D721Med (cell line): ENCODE results near the gene RNF149.
"Not testable (repeated sequence)": the region's sequence is repeated elsewhere in the genome, so short reads cannot be mapped to it uniquely, and the experiment has no call there.

Experiments used
- DNase-seq: peaks from one replicate; pipeline ENCODE4 v3.0.0; 2011; ENCODE audit warnings: low spot score; ENCODE audit not compliant: insufficient read length
- FAIRE-seq: peaks from 2 replicates; lab custom pipeline; 2011; peaks lifted over from hg19 to GRCh38; lab: Jason Lieb, UNC
- CTCF ChIP-seq: IDR thresholded peaks from 2 replicates; pipeline ENCODE4 v1.5.1; 2012; ENCODE audit warnings: mild to moderate bottlenecking, control low read depth; ENCODE audit not compliant: insufficient read depth; ENCODE audit errors: missing control alignments

Gene RNF149

DNA sequence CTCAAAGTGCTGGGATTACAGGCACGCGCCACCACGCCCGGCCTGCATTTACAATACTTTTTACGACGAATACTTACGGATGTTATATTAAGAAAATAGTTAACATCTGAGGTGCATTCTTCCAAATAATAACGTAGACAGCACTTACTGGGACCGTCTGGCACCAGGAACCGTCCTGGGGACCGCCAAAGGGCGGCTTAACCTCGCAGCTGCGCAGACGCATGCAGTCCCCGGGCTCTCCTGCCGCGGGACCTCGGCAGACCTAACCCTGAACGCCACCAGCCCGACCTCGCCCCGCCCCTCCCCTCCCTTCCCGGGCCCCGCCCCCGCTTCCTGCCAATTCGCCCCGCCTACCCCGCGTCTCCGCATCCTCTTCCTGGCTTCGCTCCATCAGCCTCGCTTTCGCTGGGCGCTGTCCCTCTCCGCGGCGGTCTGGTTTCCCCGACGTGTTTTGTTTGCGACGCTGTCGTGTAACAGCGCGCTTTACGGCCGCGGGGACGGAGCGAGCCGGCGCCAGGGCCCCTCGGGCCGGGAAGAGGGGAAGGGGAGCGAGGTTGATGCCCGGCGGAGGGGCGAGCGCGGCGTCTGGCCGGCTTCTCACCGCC, 56.0 kb downstream of the RNF149 start, which contains the start of gene CNOT11:
TSS of gene CNOT11 (plus strand) at position 479 of the 605 bp plus-strand sequence. CDS start at position 558, 79 bp downstream.
- no peak for TF ChIP-seq CTCF
- FAIRE-seq, result no peak
- DNase-seq, result peak; percentile 55

DNA sequence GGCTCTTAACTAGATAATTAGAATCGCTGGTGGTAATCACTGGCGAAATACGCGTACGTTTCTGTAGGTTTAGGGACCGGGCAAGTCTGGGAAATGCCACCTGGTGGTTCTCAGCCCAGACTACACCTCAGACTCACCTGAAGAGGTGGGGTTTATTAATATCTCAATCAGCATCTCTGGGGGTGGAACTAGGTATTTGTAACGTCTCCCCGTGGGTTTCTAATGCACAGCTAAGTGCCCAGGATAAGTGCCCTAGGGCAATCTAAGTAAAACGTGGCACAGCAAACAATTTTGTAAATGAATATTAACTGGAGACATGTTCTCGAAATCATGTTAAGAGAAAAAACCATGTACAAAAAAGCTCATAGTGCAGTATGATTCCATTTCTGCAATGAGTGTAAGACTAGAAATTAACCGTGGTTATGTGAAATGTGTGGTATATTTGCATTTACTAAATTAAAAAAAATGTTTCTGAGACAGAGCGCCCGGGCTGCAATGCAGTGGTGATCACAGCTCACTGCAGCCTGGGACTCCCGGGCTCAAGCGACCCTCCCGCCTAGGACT, 56.6 kb downstream of the RNF149 start:
- FAIRE-seq (no peak), DNase-seq (no peak)
- no peak for TF ChIP-seq CTCF

DNA sequence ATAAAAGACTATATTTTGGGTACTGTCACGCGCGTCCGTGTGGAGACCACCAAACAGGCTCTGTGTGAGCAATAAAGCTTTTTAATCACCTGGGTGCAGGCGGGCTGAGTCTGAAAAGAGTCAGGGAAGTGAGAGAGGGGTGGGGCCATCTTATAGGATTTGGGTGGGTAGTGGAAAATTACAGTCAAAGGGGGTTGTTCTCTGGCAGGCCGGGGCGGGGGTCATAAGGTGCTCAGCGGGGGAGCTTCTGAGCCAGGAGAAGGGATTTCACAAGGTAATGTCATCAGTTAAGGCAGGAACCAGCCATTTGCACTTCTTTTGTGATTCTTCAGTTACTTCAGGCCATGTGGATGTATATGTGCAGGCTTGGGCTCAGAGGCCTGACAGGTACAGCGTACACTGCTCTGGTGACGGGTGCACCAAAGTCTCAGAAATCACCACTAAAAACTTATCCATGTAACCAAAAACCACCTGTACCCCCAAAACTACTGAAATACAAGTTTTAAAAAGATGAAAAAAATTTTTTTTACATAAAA, 57.2 kb downstream of the RNF149 start:
- FAIRE-seq, DNase-seq: not testable (repeated sequence)

GRCh38 chr2:101249826-101250225, 58.7 kb downstream of the RNF149 start:
- DNase-seq (no peak), FAIRE-seq (no peak)
- no peak for TF ChIP-seq CTCF

- FAIRE-seq, DNase-seq: not testable (repeated sequence)
Observed at GRCh38 chr2:101248756-101249155, 59.7 kb downstream of the RNF149 start.

DNA sequence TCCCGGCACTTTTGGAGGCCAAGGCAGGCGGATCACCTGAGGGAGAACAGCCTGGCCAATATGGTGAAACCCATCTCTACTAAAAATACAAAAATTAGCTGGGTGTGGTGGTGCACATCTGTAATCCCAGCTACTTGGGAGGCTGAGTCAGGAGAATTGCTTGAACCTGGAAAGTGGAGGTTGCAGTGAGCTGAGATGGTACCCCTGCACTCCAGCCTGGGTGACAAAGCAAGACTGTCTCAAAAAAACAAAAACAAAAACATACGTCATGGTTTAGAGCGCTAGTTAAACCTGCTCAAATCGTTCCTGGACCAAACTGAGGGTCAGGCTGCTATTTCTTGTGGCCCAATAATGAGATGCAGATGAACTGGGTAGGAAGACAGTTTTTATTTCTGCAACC, 63.0 kb downstream of the RNF149 start:
- not testable (repeated sequence) for FAIRE-seq, DNase-seq

GRCh38 chr2:101244899-101245298, 63.6 kb downstream of the RNF149 start:
- DNase-seq, FAIRE-seq: not testable (repeated sequence)

DNA sequence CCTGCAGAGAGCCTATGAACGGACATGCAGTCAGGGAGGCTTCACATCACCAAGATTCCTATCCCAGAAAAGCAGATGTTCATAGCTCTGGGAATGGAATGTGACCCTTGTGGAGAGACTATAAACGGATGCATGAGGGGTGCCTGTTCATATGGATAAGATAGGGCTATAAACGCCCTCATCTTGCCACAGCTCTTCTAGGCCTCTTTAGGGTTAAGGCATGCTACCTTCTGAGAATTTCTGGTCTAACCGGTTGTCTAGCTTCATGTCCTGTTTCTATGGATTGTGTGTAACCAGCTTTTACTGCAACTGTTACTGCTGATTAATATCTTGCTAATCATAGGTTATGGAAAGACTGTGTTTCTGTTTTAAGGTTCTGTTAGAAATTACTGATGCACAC, 64.1 kb downstream of the RNF149 start:
- FAIRE-seq, DNase-seq: not testable (repeated sequence)

- FAIRE-seq (no peak), DNase-seq (no peak)
- TF ChIP-seq CTCF, result no peak
Observed at GRCh38 chr2:101241158-101241557, 67.3 kb downstream of the RNF149 start.

DNA sequence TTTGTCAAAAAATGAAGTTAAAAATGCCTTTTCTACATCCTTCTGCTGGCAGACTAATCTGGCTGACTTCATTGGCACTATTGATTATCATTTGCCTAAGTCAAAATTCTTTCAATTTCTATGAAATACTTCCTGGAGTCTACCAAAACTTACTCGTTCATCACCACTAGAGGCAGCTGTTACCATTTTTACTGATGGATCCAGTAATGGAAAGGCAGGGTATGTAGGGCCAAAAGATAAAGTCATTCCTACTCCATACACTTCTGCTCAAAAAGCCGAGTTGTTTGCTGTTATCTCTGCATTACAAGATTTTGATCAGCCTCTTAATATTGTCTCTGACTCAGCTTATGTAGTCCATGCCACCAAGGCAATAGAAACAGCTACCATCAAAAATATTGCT, 67.8 kb downstream of the RNF149 start:
- peak; percentile 44 for TF ChIP-seq CTCF
- not testable (repeated sequence) for FAIRE-seq, DNase-seq

GRCh38 chr2:101239760-101240118, 68.8 kb downstream of the RNF149 start:
- not testable (repeated sequence) for FAIRE-seq, DNase-seq
